GM21619 (cell line): ENCODE data around the gene MAGI2.

Experiments used
- ATAC-seq: cut with Tn5 transposase; IDR thresholded peaks from one replicate; pipeline ENCODE4 v1.9.1; 2021; ENCODE audit not compliant: unreplicated experiment

MAGI2 gene

GRCh38 chr7:78448911-78449310 is 1004.6 kb downstream of the MAGI2 start:
- no peak for ATAC-seq

- no peak for ATAC-seq
These were observed 1009.2 kb downstream of the MAGI2 start for GRCh38 chr7:78444267-78444666.

DNA sequence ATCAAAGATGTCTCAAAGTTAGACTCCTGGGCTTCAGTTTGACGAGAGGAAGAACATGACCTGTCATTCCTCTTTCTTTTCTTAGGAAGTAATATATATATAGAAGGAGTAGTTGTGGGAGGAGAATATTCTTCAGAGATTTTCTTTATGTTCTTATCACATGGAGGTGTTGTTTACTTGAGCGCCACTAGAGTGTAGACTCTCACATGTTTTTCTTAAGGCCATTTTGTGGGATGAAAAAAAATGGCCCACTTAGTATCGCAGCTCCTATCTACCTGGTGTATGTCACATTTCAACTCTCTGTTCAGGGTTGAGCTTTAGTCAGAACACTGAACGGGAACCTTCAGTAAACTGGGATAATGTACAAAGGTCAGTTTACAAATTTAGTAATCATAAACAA is 1009.7 kb downstream of the MAGI2 start:
- no peak for ATAC-seq

DNA sequence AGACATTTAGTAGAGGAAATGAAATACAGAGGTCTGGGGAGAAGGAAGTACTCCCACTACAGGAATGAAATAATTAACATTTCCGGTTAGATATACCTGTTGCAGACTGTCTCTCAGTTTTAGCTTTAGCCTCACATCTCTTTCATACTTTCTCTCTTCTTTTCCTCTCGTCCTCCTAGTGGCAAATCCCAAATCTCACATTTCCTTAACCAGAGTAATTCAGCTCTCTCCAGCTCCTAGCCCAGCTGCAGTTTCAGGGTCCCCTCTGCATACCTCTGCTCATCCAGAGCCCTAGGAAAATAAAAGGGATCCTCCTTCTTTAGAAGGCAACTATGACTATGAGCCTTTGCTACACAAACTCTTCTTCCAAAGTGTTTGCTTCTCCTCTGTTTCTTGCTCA is 1011.7 kb downstream of the MAGI2 start:
- no peak for ATAC-seq

DNA sequence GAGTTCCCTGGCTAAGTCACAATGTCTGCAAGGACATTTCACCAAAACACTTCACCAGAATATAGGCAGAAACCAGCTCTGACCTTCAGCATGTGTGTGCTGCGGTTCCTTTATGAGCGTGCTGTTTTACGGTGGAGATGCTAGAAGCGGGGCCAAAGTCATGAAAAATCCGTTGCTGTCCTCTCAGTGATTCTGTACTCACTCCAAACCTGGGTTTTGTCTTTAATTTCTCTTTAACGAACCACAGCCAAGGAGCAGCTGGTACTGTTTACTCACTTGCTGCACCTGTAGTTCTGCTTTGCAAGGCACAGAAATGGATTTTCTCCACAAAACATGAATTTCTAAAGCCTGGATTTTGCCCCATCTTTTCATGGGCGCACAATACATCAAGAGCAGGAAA is 1015.0 kb downstream of the MAGI2 start:
- ATAC-seq = no peak

DNA sequence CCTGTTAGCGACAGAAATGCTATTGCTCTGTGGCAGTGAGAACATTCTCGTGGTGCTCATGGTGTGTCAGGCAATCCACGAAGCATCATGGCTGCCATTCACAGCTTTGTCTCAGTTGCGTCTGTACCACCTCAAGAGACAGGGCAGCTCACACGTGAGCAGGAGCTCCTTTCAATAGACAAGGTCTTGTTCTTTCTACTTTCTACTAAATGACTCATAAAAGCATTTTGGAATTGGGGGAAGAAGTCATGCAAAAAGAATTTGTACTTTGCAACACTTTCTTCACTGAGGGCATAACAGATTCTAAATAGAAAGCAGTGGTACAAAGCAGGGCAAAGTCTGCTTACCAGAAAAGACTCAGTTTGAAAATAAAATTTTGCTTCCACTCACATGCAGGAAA is 1016.3 kb downstream of the MAGI2 start:
- no peak for ATAC-seq

DNA sequence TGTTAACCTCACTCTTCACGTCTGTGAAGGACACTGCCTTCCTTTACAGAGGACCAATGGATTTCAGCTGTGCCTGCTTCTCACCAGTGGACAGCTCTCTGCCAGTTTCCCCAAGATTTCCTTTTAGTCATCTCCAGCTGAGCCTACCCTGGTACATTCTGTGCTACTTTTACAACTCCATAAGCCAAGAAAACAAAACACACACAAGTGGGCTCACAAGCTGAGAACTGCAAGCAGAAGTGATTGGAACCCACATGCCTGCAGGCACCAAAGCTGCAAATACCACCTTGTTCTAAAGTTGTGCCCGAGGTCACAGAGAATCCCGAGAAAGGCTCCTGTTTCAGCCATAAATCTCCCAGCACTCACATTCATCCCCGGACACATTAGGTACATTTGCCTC is 1018.1 kb downstream of the MAGI2 start:
- ATAC-seq = no peak

DNA sequence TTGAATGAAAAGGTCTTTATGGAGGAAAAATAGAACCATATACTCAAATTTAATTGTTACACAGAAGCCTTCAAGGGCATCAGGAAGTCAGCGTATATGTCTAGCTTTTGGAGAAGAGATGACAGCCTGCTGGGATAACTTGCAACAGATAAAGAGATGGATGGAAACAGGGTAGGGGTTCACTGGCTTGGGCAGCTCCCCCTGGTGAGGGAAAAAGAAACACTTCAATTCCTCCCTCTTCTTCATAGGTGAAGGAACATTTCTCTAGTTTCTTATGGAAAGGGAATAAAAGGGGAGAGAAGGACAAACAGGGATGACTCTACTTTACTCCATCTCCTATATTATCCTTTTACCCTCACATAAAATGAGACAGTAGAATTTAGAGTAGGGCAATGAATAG is 1019.2 kb downstream of the MAGI2 start:
- no peak for ATAC-seq

- ATAC-seq = no peak
These were observed 1020.0 kb downstream of the MAGI2 start for GRCh38 chr7:78433421-78433820.

DNA sequence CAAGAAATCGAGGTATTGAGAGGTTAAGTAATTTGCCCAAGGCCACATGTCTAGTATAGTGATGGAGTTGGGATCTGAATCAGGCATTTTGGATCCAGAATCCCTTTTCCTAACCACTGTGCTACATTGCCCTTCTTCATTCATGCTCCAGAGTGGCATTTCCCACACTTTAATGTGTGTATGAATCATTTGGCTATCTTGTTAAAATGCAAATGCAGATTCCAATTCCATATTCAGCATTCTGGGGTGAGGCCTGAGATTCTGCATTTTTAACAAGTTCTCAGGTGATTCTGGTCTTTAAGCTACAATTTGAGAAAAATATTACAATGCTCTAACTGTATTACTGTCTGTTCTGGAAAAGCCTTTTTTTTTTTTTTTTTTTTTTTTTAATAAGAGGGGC is 1023.6 kb downstream of the MAGI2 start:
- no peak for ATAC-seq

GRCh38 chr7:78427209-78427608 is 1026.3 kb downstream of the MAGI2 start:
- no peak for ATAC-seq

DNA sequence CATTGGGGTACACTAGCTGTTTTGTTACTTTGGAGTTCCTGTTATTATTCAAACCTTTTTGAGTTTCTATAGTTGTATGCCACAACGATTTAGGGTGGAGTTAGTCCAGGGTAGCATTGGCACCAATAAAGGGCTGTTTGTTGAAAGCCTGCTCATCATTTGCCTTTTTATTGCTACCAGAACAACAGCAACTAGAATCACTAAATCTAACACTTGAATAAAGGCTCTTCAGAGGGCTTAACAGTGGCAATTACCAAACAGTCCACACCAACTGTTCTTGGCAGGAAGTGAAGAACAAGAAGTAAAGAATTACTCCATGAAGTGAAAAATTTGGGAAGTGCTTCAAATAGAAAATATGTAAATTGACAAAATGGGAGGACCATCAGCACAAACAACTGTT is 1033.5 kb downstream of the MAGI2 start:
- ATAC-seq = no peak

GRCh38 chr7:78417180-78417853 is 1036.2 kb downstream of the MAGI2 start:
- ATAC-seq = no peak

GRCh38 chr7:78413568-78413967 is 1039.9 kb downstream of the MAGI2 start:
- no peak for ATAC-seq

DNA sequence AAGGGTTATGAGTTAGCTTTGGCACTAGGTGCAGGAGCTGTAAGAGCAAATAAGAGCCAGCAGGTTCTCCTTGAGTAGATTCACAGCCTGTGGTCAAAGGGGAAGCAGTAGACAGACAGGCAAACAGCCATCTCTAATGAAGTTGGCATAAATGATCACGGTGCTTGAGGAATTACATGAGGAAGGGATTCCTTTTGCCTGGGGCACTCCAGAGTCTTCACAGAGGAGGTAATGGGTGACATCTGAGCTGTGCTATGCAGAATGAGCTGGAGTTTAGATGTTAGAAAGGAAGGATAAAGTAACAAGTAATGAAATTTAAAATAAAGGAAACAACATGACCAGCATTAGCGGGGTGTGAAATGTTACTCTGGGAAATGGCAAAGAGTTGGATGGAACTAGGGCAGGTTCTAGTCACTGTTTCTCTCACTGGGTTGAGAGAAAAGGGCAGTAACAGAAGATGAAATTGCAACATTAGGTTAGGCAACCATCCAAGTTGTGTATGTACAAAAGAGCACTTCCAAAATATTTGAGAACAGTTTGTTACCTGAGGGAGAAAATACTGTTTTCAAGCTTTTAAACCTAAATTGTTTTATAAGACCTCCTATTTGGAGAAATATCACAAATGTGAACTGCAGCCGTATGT is 1041.1 kb downstream of the MAGI2 start:
- no peak for ATAC-seq

GRCh38 chr7:78407031-78407430 is 1046.4 kb downstream of the MAGI2 start:
- no peak for ATAC-seq

GRCh38 chr7:78406531-78406930 is 1046.9 kb downstream of the MAGI2 start:
- ATAC-seq = no peak

GRCh38 chr7:78402096-78402495 is 1051.4 kb downstream of the MAGI2 start:
- ATAC-seq = no peak

DNA sequence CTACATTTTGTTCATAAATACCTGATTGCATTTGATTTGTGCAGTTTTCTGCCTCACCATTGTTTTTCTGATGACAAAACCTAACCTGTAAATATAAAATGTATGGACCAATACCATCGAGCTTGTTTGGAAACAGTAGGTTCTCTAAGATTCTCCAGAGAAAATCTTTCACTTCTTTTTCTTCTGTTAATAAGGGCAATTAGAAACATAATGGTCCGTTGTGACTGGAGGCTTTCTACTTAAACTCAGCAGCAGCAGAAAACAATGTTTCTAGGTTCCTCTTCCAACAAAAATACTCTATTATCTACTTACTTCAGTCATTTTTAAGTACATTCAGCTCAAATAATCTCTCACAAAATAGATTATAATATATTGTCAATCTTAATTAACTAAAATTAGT is 1053.4 kb downstream of the MAGI2 start:
- no peak for ATAC-seq

DNA sequence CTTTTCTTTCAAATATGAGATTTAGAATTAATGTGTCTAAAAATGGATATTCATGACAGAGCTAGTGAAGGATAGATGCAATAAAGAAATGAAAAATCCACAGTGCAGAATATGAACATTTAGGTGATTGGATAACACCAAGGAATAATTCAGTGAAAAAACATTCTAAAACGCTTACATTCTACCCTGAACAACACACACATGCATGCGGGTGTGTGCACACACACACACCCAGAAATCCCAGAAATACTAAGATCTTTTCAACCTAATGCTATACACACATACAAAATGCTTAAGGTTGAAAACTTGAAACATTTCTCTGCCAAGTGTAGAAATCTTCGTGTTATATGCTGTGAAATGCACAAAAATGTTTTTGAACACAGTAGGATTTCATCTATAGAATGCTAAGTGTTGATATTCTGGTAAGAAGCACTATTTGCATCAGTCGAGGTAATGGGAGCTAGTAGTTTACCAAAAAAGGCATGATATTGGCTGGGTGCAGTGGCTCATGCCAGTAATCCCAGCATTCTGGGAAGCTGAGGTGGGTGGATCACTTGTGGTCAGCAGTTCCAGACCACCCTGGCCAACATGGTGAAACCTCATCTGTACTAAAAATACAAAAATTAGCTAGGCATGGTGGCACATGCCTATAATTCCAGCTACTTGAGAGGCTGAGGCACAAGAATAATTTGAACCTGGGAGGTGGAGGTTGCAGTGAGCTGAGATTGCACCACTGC is 1054.3 kb downstream of the MAGI2 start:
- ATAC-seq = no peak

DNA sequence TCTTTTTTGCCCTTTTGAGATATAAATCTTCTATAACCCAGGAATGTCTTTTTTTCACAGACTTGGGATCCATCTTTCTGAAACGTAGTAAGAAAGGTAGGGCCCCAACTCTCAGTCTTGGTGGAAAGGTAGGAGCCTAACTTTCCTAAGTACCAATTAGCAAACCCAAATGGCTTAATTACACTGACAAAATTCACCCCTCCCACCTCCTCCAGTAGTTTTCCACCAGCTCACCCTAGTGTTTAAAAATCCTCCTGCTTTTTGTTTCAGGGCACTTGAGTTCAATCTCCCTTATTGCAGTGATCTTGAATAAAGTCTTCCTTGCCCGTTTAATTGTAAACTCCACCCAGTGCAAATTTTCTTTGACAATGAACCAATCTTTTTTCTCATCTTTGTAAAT is 1054.9 kb downstream of the MAGI2 start:
- no peak for ATAC-seq

DNA sequence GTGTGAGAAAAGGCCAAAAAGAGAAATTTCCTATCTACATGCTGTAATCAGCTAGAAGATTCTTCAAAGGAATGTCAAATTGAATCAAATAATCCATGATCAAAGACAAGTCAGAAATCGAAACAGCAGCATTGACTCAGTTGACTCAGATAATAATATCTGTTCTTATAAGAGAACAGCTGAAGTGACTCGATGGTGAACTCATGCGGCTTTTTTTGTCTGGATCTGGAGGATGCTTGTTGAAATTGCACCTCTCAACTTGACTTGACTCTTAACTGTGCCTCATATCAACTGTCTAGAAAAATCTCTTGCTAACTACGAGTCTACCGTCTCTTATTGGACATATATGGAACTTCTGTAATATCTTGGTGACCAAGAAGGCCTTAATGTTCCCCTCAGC is 1055.4 kb downstream of the MAGI2 start:
- ATAC-seq = no peak
